Calu3 (cell line): ENCODE measurements around the gene FAM228A. TPM values are rescaled to one million over a fixed set of nuclear protein-coding genes. Genes with fewer than 3 reads are reported as not detected.

ENCODE experiments used
- BruUV-seq: library from RNA; stranded (reverse); fragments of 400-500 nt; replicated peaks from 2 replicates; lab custom pipeline; 2021; lab: Mats Ljungman, UMichigan
- CTCF ChIA-PET: fragments of 300-600 bp; sonication (Branson Sonifier 250); formaldehyde crosslinking; loops from one replicate; lab custom pipeline; 2022; ENCODE audit warnings: antibody characterized with exemption; lab: Charles Lee
- DNase-seq: peaks from one replicate; pipeline ENCODE4 v3.0.0; 2022
- H3K27ac Mint-ChIP-seq: one replicate; pipeline ENCODE4 v1.8.0; 2022; ENCODE audit warnings: mixed read lengths; ENCODE audit not compliant: unreplicated experiment
- H3K27me3 Mint-ChIP-seq: one replicate; pipeline ENCODE4 v1.8.0; 2022; ENCODE audit warnings: mixed read lengths; ENCODE audit not compliant: unreplicated experiment
- H3K36me3 Mint-ChIP-seq: one replicate; pipeline ENCODE4 v1.8.0; 2022; ENCODE audit warnings: mild to moderate bottlenecking, moderate library complexity, mixed read lengths; ENCODE audit not compliant: insufficient read depth, unreplicated experiment
- H3K4me1 Mint-ChIP-seq: one replicate; pipeline ENCODE4 v1.8.0; 2022; ENCODE audit warnings: mild to moderate bottlenecking, low read depth, mixed read lengths; ENCODE audit not compliant: unreplicated experiment
- H3K4me3 Mint-ChIP-seq: one replicate; pipeline ENCODE4 v1.8.0; 2022; ENCODE audit warnings: mild to moderate bottlenecking, low read depth, moderate library complexity, mixed read lengths; ENCODE audit not compliant: unreplicated experiment
- H3K9me3 Mint-ChIP-seq: one replicate; pipeline ENCODE4 v1.8.0; 2022; ENCODE audit warnings: low read depth, mixed read lengths; ENCODE audit not compliant: unreplicated experiment
- intact Hi-C: fragments of 100-400 bp; cut with micrococcal nuclease; formaldehyde crosslinking; loops from one replicate; pipeline ENCODE4 v1.10.0; 2022; ENCODE audit not compliant: unreplicated experiment
- total RNA-seq: library from RNA; stranded (reverse); gene quantifications from 2 replicates; pipeline ENCODE4 v1.2.3, GENCODE V29; 2022
- TF ChIP-seq, protein P1 (sequence below): fragments of 200-600 bp; IDR thresholded peaks from one replicate; pipeline ENCODE4 v1.8.0; 2022; ENCODE audit warnings: antibody characterized with exemption; ENCODE audit not compliant: unreplicated experiment

FAM228A gene
- total RNA-seq, 1 experiment from 2014 or later: not detected

- intact Hi-C loops: no loop called here
- TF ChIP-seq, protein P1, sequence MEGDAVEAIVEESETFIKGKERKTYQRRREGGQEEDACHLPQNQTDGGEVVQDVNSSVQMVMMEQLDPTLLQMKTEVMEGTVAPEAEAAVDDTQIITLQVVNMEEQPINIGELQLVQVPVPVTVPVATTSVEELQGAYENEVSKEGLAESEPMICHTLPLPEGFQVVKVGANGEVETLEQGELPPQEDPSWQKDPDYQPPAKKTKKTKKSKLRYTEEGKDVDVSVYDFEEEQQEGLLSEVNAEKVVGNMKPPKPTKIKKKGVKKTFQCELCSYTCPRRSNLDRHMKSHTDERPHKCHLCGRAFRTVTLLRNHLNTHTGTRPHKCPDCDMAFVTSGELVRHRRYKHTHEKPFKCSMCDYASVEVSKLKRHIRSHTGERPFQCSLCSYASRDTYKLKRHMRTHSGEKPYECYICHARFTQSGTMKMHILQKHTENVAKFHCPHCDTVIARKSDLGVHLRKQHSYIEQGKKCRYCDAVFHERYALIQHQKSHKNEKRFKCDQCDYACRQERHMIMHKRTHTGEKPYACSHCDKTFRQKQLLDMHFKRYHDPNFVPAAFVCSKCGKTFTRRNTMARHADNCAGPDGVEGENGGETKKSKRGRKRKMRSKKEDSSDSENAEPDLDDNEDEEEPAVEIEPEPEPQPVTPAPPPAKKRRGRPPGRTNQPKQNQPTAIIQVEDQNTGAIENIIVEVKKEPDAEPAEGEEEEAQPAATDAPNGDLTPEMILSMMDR: no peak
- BruUV-seq: no TSS peak
- Mint-ChIP-seq H3K27ac (no peak overlapping the region), H3K4me1 (no peaks in the 10 kb centered on the region), H3K9me3 (no peaks in the 10 kb centered on the region), H3K4me3 (no peak overlapping the region), H3K36me3 (no peaks in the 10 kb centered on the region), H3K27me3 (no peaks in the 10 kb centered on the region)
- CTCF ChIA-PET: no interaction called here
- no peak for DNase-seq
These were observed 58.5 kb downstream of the FAM228A start for GRCh38 chr2:24233321-24233720.

- H3K9me3 Mint-ChIP-seq: no peaks in the 10 kb centered on the region
- no peaks in the 10 kb centered on the region for H3K4me1 Mint-ChIP-seq
- no peak overlapping the region for H3K4me3 Mint-ChIP-seq
- no peak overlapping the region for H3K27ac Mint-ChIP-seq
- TF ChIP-seq, protein P1: no peak
- BruUV-seq: no TSS peak
- H3K27me3 Mint-ChIP-seq: no peaks in the 10 kb centered on the region
- H3K36me3 Mint-ChIP-seq: no peaks in the 10 kb centered on the region
- CTCF ChIA-PET: no interaction called here
- intact Hi-C loops: no loop called here
- no peak for DNase-seq
These were observed 62.5 kb downstream of the FAM228A start for GRCh38 chr2:24237313-24237712.

DNA sequence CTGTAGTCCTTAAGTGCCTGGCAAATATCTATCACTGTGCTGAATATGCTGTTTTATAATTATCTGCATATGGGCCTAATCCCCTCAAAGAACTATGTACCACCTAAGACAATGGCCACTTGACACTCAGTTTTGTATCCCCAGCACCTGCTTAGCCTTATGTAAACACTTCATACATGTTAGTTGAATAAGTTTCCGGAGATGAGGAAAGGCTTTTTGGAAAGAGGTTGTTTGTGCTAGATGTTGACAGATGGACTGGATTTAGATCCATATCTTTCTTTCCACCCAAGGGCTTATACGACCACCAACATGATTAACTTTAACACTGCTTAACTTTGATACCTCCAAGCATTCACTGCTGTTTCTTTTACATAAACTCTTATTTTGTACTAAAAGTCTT is 63.3 kb downstream of the FAM228A start:
- CTCF ChIA-PET: no interaction called here
- no TSS peak for BruUV-seq
- Mint-ChIP-seq H3K27ac (no peak overlapping the region), H3K9me3 (no peaks in the 10 kb centered on the region), H3K27me3 (no peaks in the 10 kb centered on the region), H3K4me3 (no peak overlapping the region), H3K4me1 (no peaks in the 10 kb centered on the region), H3K36me3 (no peaks in the 10 kb centered on the region)
- no peak for DNase-seq
- TF ChIP-seq, protein P1: no peak
- intact Hi-C loops: no loop called here

DNA sequence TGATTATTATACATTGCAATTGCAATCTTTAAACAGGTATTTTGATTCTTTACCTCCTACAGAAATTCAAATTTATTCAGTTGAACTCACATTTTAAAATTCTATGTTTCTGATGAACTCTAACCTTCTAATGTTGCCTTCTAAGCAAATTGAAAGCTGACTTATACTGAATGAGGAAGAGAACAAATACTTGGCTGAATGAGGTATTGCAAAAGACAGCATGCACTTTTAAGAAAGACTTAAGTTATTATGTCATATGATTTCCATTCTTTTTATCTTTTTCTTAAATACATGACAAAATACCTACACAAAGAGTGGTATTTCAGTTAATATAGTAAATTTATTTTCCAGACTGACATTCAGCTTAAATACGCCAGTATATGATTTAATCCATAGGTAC is 64.7 kb downstream of the FAM228A start:
- Mint-ChIP-seq H3K27ac (no peak overlapping the region), H3K36me3 (peaks cover 4% of the 10 kb centered on the region), H3K27me3 (no peaks in the 10 kb centered on the region), H3K9me3 (no peaks in the 10 kb centered on the region), H3K4me1 (no peaks in the 10 kb centered on the region), H3K4me3 (no peak overlapping the region)
- CTCF ChIA-PET: no interaction called here
- TF ChIP-seq, protein P1: no peak
- no peak for DNase-seq
- intact Hi-C loops: no loop called here
- BruUV-seq: no TSS peak

Other genes starting within 250 kb of the FAM228A start
- 17.9 and 19.7 TPM in 2 replicates for gene ATAD2B, start 247.9 kb upstream of the FAM228A start, total RNA-seq
- gene UBXN2A, start 234.6 kb upstream of the FAM228A start, total RNA-seq: 12.8 and 15.1 TPM in 2 replicates
- gene MFSD2B, start 165.0 kb upstream of the FAM228A start, total RNA-seq: 0.37 TPM in 1 of 2 replicates, not detected in the other
- 13.4 and 17.2 TPM in 2 replicates for gene WDCP, start 127.7 kb upstream of the FAM228A start, total RNA-seq
- 5.9 and 8.2 TPM in 2 replicates for gene FKBP1B, start 125.3 kb upstream of the FAM228A start, total RNA-seq
- 112 and 125 TPM in 2 replicates for gene SF3B6, start 98.7 kb upstream of the FAM228A start, total RNA-seq
- gene TP53I3, start 90.2 kb upstream of the FAM228A start, total RNA-seq: 13.9 TPM in 2 replicates
- gene PFN4, start 51.7 kb upstream of the FAM228A start, total RNA-seq: 0.64 TPM in 1 of 2 replicates, not detected in the other
- 7.4 and 8.3 TPM in 2 replicates for gene FAM228B, start 51.6 kb upstream of the FAM228A start, total RNA-seq
- gene ITSN2, start 185.5 kb downstream of the FAM228A start, total RNA-seq: 44.3 and 45.4 TPM in 2 replicates